ENCODE measurements around the gene ACTG1.

DNA sequence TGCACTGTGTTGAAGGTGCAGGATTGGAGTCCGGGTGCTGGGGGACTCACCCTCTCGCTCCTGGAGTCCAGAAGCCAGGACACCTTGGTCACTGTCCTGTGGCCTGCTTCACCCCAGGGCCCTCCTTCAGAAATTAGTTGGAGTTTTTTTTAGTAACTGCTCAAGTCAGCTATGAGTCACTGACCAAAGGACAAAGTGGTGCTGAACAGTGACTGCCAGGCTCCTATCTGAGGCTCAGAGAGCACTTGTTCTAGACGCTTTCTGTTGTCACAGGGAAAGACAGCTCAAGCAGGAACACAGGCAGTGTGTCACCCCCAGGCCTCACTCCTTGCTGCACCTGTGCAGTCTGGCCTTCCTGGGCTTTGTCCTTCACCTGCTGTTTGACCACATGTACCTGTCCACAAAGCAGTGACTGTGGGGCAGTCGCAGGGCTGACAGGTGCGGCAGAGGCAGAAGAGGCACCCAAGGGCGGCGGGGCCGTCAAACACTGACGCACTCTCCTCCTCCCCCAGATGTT is 43.6 kb upstream of the ACTG1 start:
- TF ChIP-seq POLR2A (IDR thresholded peaks at IDR 0.05) (no peak), CTCF (IDR thresholded peaks at IDR 0.05) (no peak)

Measured in testis (tissue), 2 donors.